ENCODE measurements around the gene BICC1.

GRCh38 chr10:58830697-58831096 lies 318.0 kb downstream of the BICC1 start:
- TF ChIP-seq SIN3A (IDR thresholded peaks at IDR 0.05; ENCODE audit: low read depth) = no peak
- no peak for TF ChIP-seq CTCF (IDR thresholded peaks at IDR 0.05 in 2 of 3, conservative IDR thresholded peaks at IDR 0.05 in 1 of 3; ENCODE audit: borderline replicate concordance in 1 of 3, insufficient read depth in 1 of 3, low read depth in 2 of 3, low read length in 2 of 3)
- TF ChIP-seq ZNF274 (IDR thresholded peaks at IDR 0.05; ENCODE audit: low read depth, low read length) = no peak
- no peak for TF ChIP-seq POLR2A (IDR thresholded peaks at IDR 0.05; ENCODE audit: borderline replicate concordance, extremely low read depth, insufficient read depth, insufficient read length)
- TF ChIP-seq MAX (IDR thresholded peaks at IDR 0.05) = no peak
- TF ChIP-seq REST (IDR thresholded peaks at IDR 0.05; ENCODE audit: low read depth) = no peak
- TF ChIP-seq JUND (IDR thresholded peaks at IDR 0.05) = no peak
- no peak for TF ChIP-seq ELF1 (IDR thresholded peaks at IDR 0.05; ENCODE audit: borderline replicate concordance, low read depth)
- TF ChIP-seq EZH2phosphoT487 (IDR thresholded peaks at IDR 0.05; ENCODE audit: borderline replicate concordance) = no peak
- no peak for TF ChIP-seq POLR2AphosphoS5 (IDR thresholded peaks at IDR 0.05; ENCODE audit: low read depth, low read length)
